SK-N-SH treated with all-trans-retinoic acid at 6 μM for 48 hours (cell line): ENCODE data around the gene HPN.

ENCODE experiments used
- PATZ1 ChIP-seq: fragments of 250-450 bp; sonication (Bioruptor Pico); IDR thresholded peaks from 2 replicates; pipeline ENCODE4 v1.8.0; 2020; ENCODE audit warnings: mild to moderate bottlenecking, moderate library complexity, borderline replicate concordance
- PPARA ChIP-seq: fragments of 250-450 bp; sonication (Bioruptor Pico); IDR thresholded peaks from 2 replicates; pipeline ENCODE4 v1.5.0; 2020; ENCODE audit warnings: mild to moderate bottlenecking, borderline replicate concordance
- TCF4 ChIP-seq: fragments of 250-450 bp; sonication (Bioruptor Pico); IDR thresholded peaks from 2 replicates; pipeline ENCODE4 v1.8.0; 2021; ENCODE audit warnings: mild to moderate bottlenecking, moderate library complexity, borderline replicate concordance
- TSHZ2 ChIP-seq: fragments of 250-450 bp; sonication (Bioruptor Pico); IDR thresholded peaks from 2 replicates; pipeline ENCODE4 v1.5.0; 2020; ENCODE audit warnings: mild to moderate bottlenecking, moderate library complexity
- ZNF8 ChIP-seq: fragments of 450-650 bp; formaldehyde crosslinking; IDR thresholded peaks from 2 replicates; pipeline ENCODE4 v1.5.0; 2020; ENCODE audit warnings: mild to moderate bottlenecking, moderate library complexity

- TF ChIP-seq PPARA (CRISPR knock-in tag) = no peak
- TF ChIP-seq PATZ1 = no peak
- TF ChIP-seq TSHZ2 = no peak
- TF ChIP-seq ZNF8 = no peak
- TF ChIP-seq TCF4 (CRISPR knock-in tag) = no peak
These were observed 59.3 kb downstream of the HPN start for GRCh38 chr19:35100588-35101533.
